A673 (cell line): ENCODE data around the gene DMGDH. TPM values are rescaled to one million over a fixed set of nuclear protein-coding genes. Genes with fewer than 3 reads are reported as not detected.

Source experiments
- Bru-seq: library from RNA; stranded (reverse); fragments of 400-500 nt; gene quantifications from one replicate; lab custom pipeline; 2021; lab: Mats Ljungman, UMichigan
- BruChase-seq, 2 experiments: library from RNA; stranded (reverse); fragments of 400-500 nt; gene quantifications; one replicate each; lab custom pipeline; 2021; lab: Mats Ljungman, UMichigan
- BruUV-seq: library from RNA; stranded (reverse); fragments of 400-500 nt; replicated peaks from 2 replicates; lab custom pipeline; 2021; lab: Mats Ljungman, UMichigan
- CTCF ChIA-PET: fragments of 300-600 bp; sonication (Branson Sonifier 250); formaldehyde crosslinking; loops from one replicate; lab custom pipeline; 2022; ENCODE audit warnings: antibody characterized with exemption; lab: Charles Lee
- POLR2A ChIA-PET: fragments of 300-600 bp; sonication (Branson Sonifier 250); formaldehyde crosslinking; loops from one replicate; lab custom pipeline; 2022; ENCODE audit warnings: antibody characterized with exemption; ENCODE audit not compliant: low non-redundant PET; lab: Charles Lee
- DNase-seq: peaks from one replicate; pipeline ENCODE4 v3.0.0-alpha.2; 2015; ENCODE audit warnings: low spot score
- H3K27ac ChIP-seq: fragments of 200-600 bp; sonication (generic); 2 replicates; pipeline ENCODE4 v1.5.1; 2016; ENCODE audit warnings: mixed run types, low read depth, mild to moderate bottlenecking, mixed read lengths, antibody characterized with exemption, low read length; ENCODE audit not compliant: poor library complexity, severe bottlenecking
- H3K27me3 ChIP-seq: fragments of 200-600 bp; sonication (generic); replicated peaks from 2 replicates; pipeline ENCODE4 v1.6.1; 2017; ENCODE audit warnings: mixed run types, low read depth, mild to moderate bottlenecking, mixed read lengths, antibody characterized with exemption, low read length; ENCODE audit not compliant: insufficient read depth, poor library complexity
- H3K36me3 ChIP-seq: fragments of 200-600 bp; sonication (generic); 2 replicates; pipeline ENCODE4 v1.6.1; 2016; ENCODE audit warnings: mixed run types, mild to moderate bottlenecking, mixed read lengths, antibody characterized with exemption, low read length; ENCODE audit not compliant: insufficient read depth, poor library complexity, severe bottlenecking
- H3K4me1 ChIP-seq: fragments of 200-600 bp; sonication (generic); 2 replicates; pipeline ENCODE4 v1.6.1; 2017; ENCODE audit warnings: mixed run types, mild to moderate bottlenecking, mixed read lengths, antibody characterized with exemption, low read length; ENCODE audit not compliant: insufficient read depth, poor library complexity, severe bottlenecking
- H3K4me3 ChIP-seq: fragments of 200-600 bp; sonication (generic); 2 replicates; pipeline ENCODE4 v1.5.1; 2016; ENCODE audit warnings: low read depth, mixed run types, mild to moderate bottlenecking, mixed read lengths, low read length; ENCODE audit not compliant: poor library complexity, severe bottlenecking
- H3K9me3 ChIP-seq: fragments of 200-600 bp; sonication (generic); 2 replicates; pipeline ENCODE4 v1.6.1; 2016; ENCODE audit warnings: mixed run types, low read depth, mild to moderate bottlenecking, mixed read lengths, antibody characterized with exemption, low read length; ENCODE audit not compliant: poor library complexity, severe bottlenecking
- CTCF ChIP-seq: fragments of 300-800, 200-600 bp; sonication (generic); conservative IDR thresholded peaks from 2 replicates; pipeline ENCODE4 v1.5.1; 2017; ENCODE audit warnings: low read depth, mild to moderate bottlenecking, antibody characterized with exemption, low read length, moderate library complexity, mixed read lengths
- EZH2 ChIP-seq: fragments of 200-600 bp; sonication (generic); IDR thresholded peaks from 2 replicates; pipeline ENCODE4 v1.6.1; 2017; ENCODE audit warnings: borderline replicate concordance, low read depth, mild to moderate bottlenecking, mixed read lengths, antibody characterized with exemption, low read length; ENCODE audit not compliant: poor library complexity, severe bottlenecking
- intact Hi-C: fragments of 100-400 bp; cut with micrococcal nuclease; formaldehyde crosslinking; loops from one replicate; pipeline ENCODE4 v1.10.0; 2022; ENCODE audit not compliant: unreplicated experiment
- long read RNA-seq: library from polyadenylated mRNA; stranded (forward); transcript quantifications from one replicate; pipeline ENCODE4 v2.0.0, GENCODE V29; 2022
- total RNA-seq: library from RNA; stranded (reverse); gene quantifications from 2 replicates; pipeline ENCODE4 v1.2.3, GENCODE V29; 2021

Gene DMGDH
- total RNA-seq (0.15 and 0.59 TPM in 2 replicates), Bru-seq, nascent RNA (percentile 6 among the genes with signal in this experiment), BruChase-seq, experiment 1, labeled RNA remaining after a 2-hour chase (percentile 10 among the genes with signal in this experiment), BruChase-seq, experiment 2, labeled RNA remaining after a 6-hour chase (percentile 7 among the genes with signal in this experiment)
- long read RNA-seq = 0 reads

GRCh38 chr5:79069488-79070349, at the start of gene DMGDH, which contains the start of gene BHMT2:
Gene DMGDH, minus strand, starts transcription at chr5:79069674. Its CDS starts 54 bp downstream, at chr5:79069620.
Gene BHMT2, plus strand, starts transcription at chr5:79069767. Its CDS starts 16 bp downstream, at chr5:79069783.
- peaks cover 5% of the 10 kb centered on the region for H3K4me1 ChIP-seq
- TF ChIP-seq CTCF (no peak), EZH2 (no peak)
- BruUV-seq = no TSS peak
- H3K27ac ChIP-seq = no peak within 1 kb of the TSS
- ChIA-PET POLR2A (no interaction called here), CTCF (no interaction called here)
- H3K9me3 ChIP-seq = no peaks in the 10 kb centered on the region
- H3K36me3 ChIP-seq = no peaks in the 10 kb centered on the region
- H3K4me3 ChIP-seq = no peak within 1 kb of the TSS
- intact Hi-C loops = no loop called here
- DNase-seq = no peak
- H3K27me3 ChIP-seq = no peaks in the 10 kb centered on the region

DNA sequence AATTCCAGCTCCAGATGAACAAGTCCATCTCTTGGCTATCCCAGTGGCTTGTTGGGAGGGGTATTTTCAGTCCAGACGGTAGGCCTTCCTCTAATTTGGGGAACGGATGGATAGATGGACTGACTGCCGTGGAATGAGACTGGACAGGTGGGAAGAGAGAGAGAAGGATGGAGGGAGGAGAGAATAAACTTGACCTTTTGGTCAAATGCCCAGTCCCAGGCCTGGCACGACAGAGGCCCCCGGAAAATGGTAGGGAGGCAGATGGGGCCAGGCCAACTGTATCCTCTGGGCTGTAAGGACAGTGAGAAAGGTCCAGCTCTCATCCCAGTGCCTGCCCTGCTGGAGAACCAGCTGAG, 43.2 kb upstream of the DMGDH start:
- Histone ChIP-seq H3K4me3 (no peak overlapping the region), H3K9me3 (no peaks in the 10 kb centered on the region), H3K27me3 (peaks cover 34% of the 10 kb centered on the region), H3K4me1 (no peaks in the 10 kb centered on the region), H3K27ac (no peak overlapping the region), H3K36me3 (no peaks in the 10 kb centered on the region)
- no TSS peak for BruUV-seq
- TF ChIP-seq EZH2 (no peak), CTCF (no peak)
- ChIA-PET POLR2A (interaction anchor here (0.7 kb wide), 1 partner anchor 1674 kb away, joined by 3 read pairs; no protein-coding TSS in a partner anchor), CTCF (no interaction called here)
- DNase-seq = no peak
- intact Hi-C loops = no loop called here

DNA sequence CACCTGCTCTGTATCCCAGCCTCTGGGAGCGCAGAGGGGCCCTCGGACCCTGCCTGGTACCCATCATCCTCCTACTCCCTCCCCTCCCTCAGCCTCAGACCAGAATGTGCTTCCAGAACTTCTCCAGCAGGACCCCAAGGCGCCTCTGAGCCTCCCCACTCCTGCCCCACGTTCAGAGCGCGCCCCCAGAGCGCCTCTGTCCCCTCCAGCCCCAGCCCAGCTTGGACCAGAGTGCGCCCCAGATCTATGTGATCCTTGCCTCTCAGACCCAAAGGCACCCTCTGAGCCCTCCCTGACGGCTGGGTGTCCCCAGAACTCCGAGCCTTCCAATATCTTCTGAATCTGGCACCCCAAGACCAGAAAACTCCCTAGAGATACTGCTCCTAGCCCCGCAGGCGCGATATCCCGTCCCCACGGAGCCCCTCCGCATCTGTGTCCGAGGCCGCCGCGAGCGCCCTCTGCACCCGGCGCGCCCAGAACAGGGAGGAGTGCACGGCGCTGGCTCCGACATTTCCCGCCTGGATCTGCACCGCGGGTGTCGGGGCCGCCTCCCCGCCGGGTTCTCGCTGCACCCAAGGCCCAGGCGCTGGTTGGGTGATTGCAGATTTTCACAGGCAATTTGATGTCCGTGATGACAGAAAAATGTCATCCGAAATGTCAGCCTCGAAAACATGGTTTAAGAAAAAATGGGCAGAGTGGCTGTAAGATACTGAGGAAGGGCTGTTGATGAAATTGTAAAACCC, 42.7 kb upstream of the DMGDH start:
- BruUV-seq = no TSS peak
- POLR2A ChIA-PET = interaction anchor here (0.7 kb wide), 1 partner anchor 1674 kb away, joined by 3 read pairs; no protein-coding TSS in a partner anchor
- TF ChIP-seq EZH2 (peak; percentile 68), CTCF (no peak)
- Histone ChIP-seq H3K4me3 (no peak overlapping the region), H3K36me3 (no peaks in the 10 kb centered on the region), H3K27ac (no peak overlapping the region), H3K9me3 (no peaks in the 10 kb centered on the region), H3K4me1 (no peaks in the 10 kb centered on the region), H3K27me3 (peaks cover 34% of the 10 kb centered on the region)
- intact Hi-C loops = no loop called here
- CTCF ChIA-PET = no interaction called here
- DNase-seq = no peak
